ENCODE results near the gene RAP1GDS1. TPM values are rescaled to one million over a fixed set of nuclear protein-coding genes. Genes with fewer than 3 reads are reported as not detected.

RAP1GDS1 gene
- total RNA-seq, 4 donors from 2014 or later, result 40.5 to 61.4 (median 54.1) TPM

GRCh38 chr4:98289375-98289774, 28.2 kb downstream of the RAP1GDS1 start:
- Histone ChIP-seq H3K27ac (no peak overlapping the region), H3K27me3 (no peaks in the 10 kb centered on the region), H3K4me1 (peaks cover 0 to 27% (median 7%) of the 10 kb centered on the region in 4 donors), H3K9me3 (no peaks in the 10 kb centered on the region), H3K4me3 (no peak overlapping the region), H3K36me3 (no peaks in the 10 kb centered on the region)
- 88 to 89% methylated on average over 1 of the region's 1 CpG for WGBS, 2 donors
- TF ChIP-seq CTCF (IDR thresholded peaks at IDR 0.05) (no peak), POLR2A (IDR thresholded peaks at IDR 0.05) (no peak), EP300 (IDR thresholded peaks at IDR 0.05) (no peak)
- no peak for DNase-seq (ENCODE audit: low spot score in 2 of 2)

- WGBS, 2 donors, result 54 to 57% methylated on average over 2 of the region's 2 CpGs
Observed at GRCh38 chr4:98290511-98290910, 29.3 kb downstream of the RAP1GDS1 start.

GRCh38 chr4:98293104-98293887, 32.1 kb downstream of the RAP1GDS1 start:
- peaks cover 3 to 32% (median 15%) of the 10 kb centered on the region in 4 donors for H3K4me1 ChIP-seq
- peak overlapping the region in 3 of 4 donors; percentile 31 to 74 (median 73) for H3K27ac ChIP-seq
- peak overlapping the region in 1 of 4 donors; percentile 8 for H3K4me3 ChIP-seq
- DNase-seq (ENCODE audit: low spot score in 2 of 2), result no peak
- TF ChIP-seq EP300 (IDR thresholded peaks at IDR 0.05) (peak in 1 of 2 donors; percentile 44), CTCF (IDR thresholded peaks at IDR 0.05) (no peak), POLR2A (IDR thresholded peaks at IDR 0.05) (no peak)
- H3K36me3 ChIP-seq, result no peaks in the 10 kb centered on the region
- H3K9me3 ChIP-seq, result no peaks in the 10 kb centered on the region
- 30 to 37% methylated on average over 4 of the region's 4 CpGs for WGBS, 2 donors
- H3K27me3 ChIP-seq, result no peaks in the 10 kb centered on the region

More at GRCh38 chr4:98290511-98290910, 29.3 kb downstream of the RAP1GDS1 start:
- Histone ChIP-seq H3K27me3 (no peaks in the 10 kb centered on the region), H3K4me3 (no peak overlapping the region), H3K36me3 (no peaks in the 10 kb centered on the region), H3K4me1 (peaks cover 0 to 28% (median 11%) of the 10 kb centered on the region in 4 donors), H3K27ac (peak overlapping the region in 2 of 4 donors; percentile 54 to 73), H3K9me3 (no peaks in the 10 kb centered on the region)
- TF ChIP-seq EP300 (IDR thresholded peaks at IDR 0.05) (no peak), POLR2A (IDR thresholded peaks at IDR 0.05) (no peak), CTCF (IDR thresholded peaks at IDR 0.05) (no peak)
- DNase-seq (ENCODE audit: low spot score in 2 of 2), result no peak

- 95 to 98% methylated on average over 2 of the region's 2 CpGs for WGBS, 2 donors
Observed at GRCh38 chr4:98298022-98298421, 36.8 kb downstream of the RAP1GDS1 start.

More at GRCh38 chr4:98298022-98298421, 36.8 kb downstream of the RAP1GDS1 start:
- DNase-seq (ENCODE audit: low spot score in 2 of 2), result no peak
- H3K4me1 ChIP-seq, result peaks cover 0 to 22% (median 10%) of the 10 kb centered on the region in 4 donors
- H3K27ac ChIP-seq, result no peak overlapping the region
- no peak overlapping the region for H3K4me3 ChIP-seq
- H3K36me3 ChIP-seq, result peaks cover 0 to 22% (median 0%) of the 10 kb centered on the region in 3 donors
- H3K9me3 ChIP-seq, result peaks cover 0 to 11% (median 0%) of the 10 kb centered on the region in 4 donors
- no peaks in the 10 kb centered on the region for H3K27me3 ChIP-seq
- TF ChIP-seq POLR2A (IDR thresholded peaks at IDR 0.05), result no peak
- TF ChIP-seq CTCF (IDR thresholded peaks at IDR 0.05), result no peak
- no peak for TF ChIP-seq EP300 (IDR thresholded peaks at IDR 0.05)
